ENCODE measurements around the gene SNF8. TPM values are rescaled to one million over a fixed set of nuclear protein-coding genes. Genes with fewer than 3 reads are reported as not detected.

SNF8 gene
- total and polyA plus RNA-seq, 2 of the 4 experiments (the other 2 are of a cell fraction), result 171 to 181 TPM

DNA sequence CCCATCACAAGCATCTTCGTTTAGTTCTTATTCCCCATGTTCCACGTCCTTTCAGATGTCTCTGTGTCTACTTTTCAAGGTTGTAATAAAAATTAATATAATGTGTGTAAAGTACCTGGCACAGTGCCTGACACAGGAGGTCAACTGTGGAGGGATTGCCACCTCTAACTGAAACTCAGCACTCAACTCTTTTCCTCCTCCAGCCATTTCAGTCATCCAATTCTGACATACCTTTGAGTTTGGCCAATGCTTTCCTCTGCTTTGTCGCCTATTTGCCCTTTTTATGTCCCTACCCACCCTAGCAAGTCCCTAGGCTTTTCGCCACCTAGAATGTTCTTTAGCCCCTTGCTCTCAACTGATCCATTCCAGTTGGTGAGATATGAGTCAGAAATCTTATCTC is 34.9 kb downstream of the SNF8 start:
- Histone ChIP-seq H3K56ac (ENCODE audit: extremely low read depth, insufficient read depth, low read length) (no peak overlapping the region), H2BK120ac (ENCODE audit: low read depth, low read length) (no peak overlapping the region), H3K27ac (ENCODE audit: insufficient read depth, low read length) (no peak overlapping the region), H3K27me3 (ENCODE audit: control insufficient read depth, insufficient read depth, low read length) (no peaks in the 10 kb centered on the region), H3K18ac (ENCODE audit: low read depth, low read length) (no peak overlapping the region), H3K36me3 (ENCODE audit: control insufficient read depth, insufficient read depth, low read length) (peaks cover 26% of the 10 kb centered on the region), H3K4me3 (ENCODE audit: insufficient read depth, low read depth, low read length) (peak overlapping the region; percentile 68), H3K4me2 (ENCODE audit: low read depth, low read length) (peak overlapping the region; percentile 99), H4K8ac (ENCODE audit: low read depth in 2 of 2, low read length in 2 of 2) (no peak overlapping the region), H3K9ac (ENCODE audit: low read depth, low read length) (peak overlapping the region; percentile 99; the same call in 1 of the 2 replicates), H2BK15ac (ENCODE audit: low read depth, low read length) (no peak overlapping the region), H2AK5ac (ENCODE audit: low read depth, low read length) (0 out of 2 replicates have a peak overlapping the region, but pooled peaks have one; percentile 20), H2BK20ac (ENCODE audit: low read depth, low read length) (no peak overlapping the region), H3K4ac (ENCODE audit: low read depth, low read length) (no peak overlapping the region), H2BK5ac (ENCODE audit: low read depth, low read length, poor library complexity, severe bottlenecking) (peak overlapping the region; percentile 51), H3K79me1 (ENCODE audit: low read depth in 1 of 2, low read length in 2 of 2) (peaks cover 13 to 58% of the 10 kb centered on the region in 2 experiments), H3K4me1 (ENCODE audit: control insufficient read depth, insufficient read depth, low read length) (peaks cover 13% of the 10 kb centered on the region), H4K91ac (ENCODE audit: insufficient read depth, low read depth, low read length) (no peak overlapping the region), H3K14ac (replicated peaks; ENCODE audit: low read depth, low read length) (peak overlapping the region; percentile 51; the same call in 1 of the 2 replicates), H2AFZ (replicated peaks; ENCODE audit: low read length, poor library complexity) (no peak overlapping the region), H4K5ac (ENCODE audit: low read depth, low read length) (no peak overlapping the region), H2AK9ac (replicated peaks; ENCODE audit: low read depth, low read length, poor library complexity) (no peak overlapping the region), H3K9me3 (ENCODE audit: control insufficient read depth, insufficient read depth, low read length) (no peaks in the 10 kb centered on the region), H4K20me1 (ENCODE audit: insufficient read depth, low read length) (peaks cover 52% of the 10 kb centered on the region), H3K9me1 (ENCODE audit: insufficient read depth, low read length) (peaks cover 23% of the 10 kb centered on the region), H3K23ac (ENCODE audit: low read depth, low read length) (peak overlapping the region; percentile 78)
- ChIA-PET CTCF (no interaction called here), POLR2A (ENCODE audit: unreplicated experiment) (no interaction called here)
- DNase-seq, result peak; percentile 27
- in situ Hi-C loops (cut with MboI; ENCODE audit: low sequenced_read_pairs) (no loop called here), dilution Hi-C loops (cut with HindIII; ENCODE audit: low sequenced_read_pairs, unreplicated experiment) (loop anchor here (25.0 kb wide), 1 partner anchor 128 kb away; no protein-coding TSS in a partner anchor), intact Hi-C loops (cut with micrococcal nuclease) (loop anchor here (1.0 kb wide), 1 partner anchor 123 kb away; no protein-coding TSS in a partner anchor)
- BruUV-seq (replicated peaks), result TSS peak; percentile 26
- TF ChIP-seq MAZ (IDR thresholded peaks at IDR 0.05; ENCODE audit: borderline replicate concordance, low read depth, low read length) (no peak), FOS (IDR thresholded peaks at IDR 0.05; ENCODE audit: low read depth, low read length) (no peak)
- WGBS, 2 experiments (ENCODE audit: extremely low coverage in 2 of 2, insufficient read length in 1 of 2), result no CpG with 5 or more reads among the region's 4 CpGs
- ATAC-seq (ENCODE audit: low read depth), result no peak
